Gastrocnemius medialis (tissue), 4 donors: ENCODE measurements around the gene SKI.

ENCODE experiments used
- CTCF ChIP-seq, 5 experiments: fragments of 450-650 bp in 3 of 5; fragments of 200-600 bp in 2 of 5; sonication (generic) in 2 of 5; IDR thresholded peaks in 4 of 5; conservative IDR thresholded peaks in 1 of 5; 1 replicate in 4 of 5; 2 replicates in 1 of 5; pipeline ENCODE4 v1.5.1; 2016 to 2019; ENCODE audit warnings: antibody characterized with exemption in 5 of 5, mild to moderate bottlenecking in 3 of 5, moderate library complexity in 3 of 5
- POLR2A ChIP-seq, 2 donors: fragments of 450-650 bp; IDR thresholded peaks; one replicate each; pipeline ENCODE4 v1.6.1; 2017; ENCODE audit warnings: antibody characterized with exemption in 2 of 2, mild to moderate bottlenecking in 2 of 2, moderate library complexity in 2 of 2

GRCh38 chr1:2303781-2304180 is 75.7 kb downstream of the SKI start:
- TF ChIP-seq CTCF (IDR thresholded peaks at IDR 0.05 in 4 of 5, conservative IDR thresholded peaks at IDR 0.05 in 1 of 5) (no peak), POLR2A (IDR thresholded peaks at IDR 0.05) (no peak)
